ENCODE data around the gene SNX18. TPM values are rescaled to one million over a fixed set of nuclear protein-coding genes. Genes with fewer than 3 reads are reported as not detected.

The SNX18 gene
- 10 to 100 TPM; 18.9 to 89.4 (median 38.1) TPM for total RNA-seq
- 10 to 100 TPM in 1 of 3 donors, 1 to 10 TPM in 2; 4.0 to 20.6 (median 5.7) TPM for polyA plus RNA-seq
- long read RNA-seq, donor 1, full-length matches to known transcripts, result 15 of 15 reads
- long read RNA-seq, donor 1, partial matches to known transcripts, result 0 of 15 reads
- long read RNA-seq, donor 1, other reads (novel, unspliced or antisense), result 0 of 15 reads
- long read RNA-seq, donor 2, full-length matches to known transcripts, result 7 of 7 reads
- long read RNA-seq, donor 2, partial matches to known transcripts, result 0 of 7 reads
- long read RNA-seq, donor 2, other reads (novel, unspliced or antisense), result 0 of 7 reads
- long read RNA-seq, donor 3, full-length matches to known transcripts, result 15 of 15 reads
- long read RNA-seq, donor 3, partial matches to known transcripts, result 0 of 15 reads
- long read RNA-seq, donor 3, other reads (novel, unspliced or antisense), result 0 of 15 reads
- long read RNA-seq, donor 4, result 0 reads
- long read RNA-seq, donor 5, full-length matches to known transcripts, result 14 of 16 reads
- long read RNA-seq, donor 5, partial matches to known transcripts, result 0 of 16 reads
- long read RNA-seq, donor 5, other reads (novel, unspliced or antisense), result 2 of 16 reads
- long read RNA-seq, donor 6, result 0 reads
- long read RNA-seq, donor 7, full-length matches to known transcripts, result 5 of 5 reads
- long read RNA-seq, donor 7, partial matches to known transcripts, result 0 of 5 reads
- long read RNA-seq, donor 7, other reads (novel, unspliced or antisense), result 0 of 5 reads
- long read RNA-seq, donor 8, full-length matches to known transcripts, result 8 of 8 reads
- long read RNA-seq, donor 8, partial matches to known transcripts, result 0 of 8 reads
- long read RNA-seq, donor 8, other reads (novel, unspliced or antisense), result 0 of 8 reads
- long read RNA-seq, donor 9, full-length matches to known transcripts, result 8 of 8 reads
- long read RNA-seq, donor 9, partial matches to known transcripts, result 0 of 8 reads
- long read RNA-seq, donor 9, other reads (novel, unspliced or antisense), result 0 of 8 reads
- long read RNA-seq, donor 10, full-length matches to known transcripts, result 11 of 11 reads
- long read RNA-seq, donor 10, partial matches to known transcripts, result 0 of 11 reads
- long read RNA-seq, donor 10, other reads (novel, unspliced or antisense), result 0 of 11 reads

GRCh38 chr5:54517512-54518145 lies at the start of gene SNX18:
Gene SNX18 (plus strand): TSS chr5:54517759. CDS start chr5:54517953, 194 bp downstream.
- peak within 1 kb of the TSS; percentile 53 to 97 (median 91) for H3K27ac ChIP-seq
- peak; percentile 68 to 81 for TF ChIP-seq POLR2A (IDR thresholded peaks at IDR 0.05)
- TF ChIP-seq CTCF (IDR thresholded peaks at IDR 0.05), result peak; percentile 85 to 99 (median 95)
- intact Hi-C loops (cut with DNase I), result loop anchor here (2.0 to 10.0 kb wide), 4 partner anchors 147 to 350 kb away; no protein-coding TSS in a partner anchor
- H3K4me3 ChIP-seq, result peak within 1 kb of the TSS; percentile 57 to 99 (median 76)
- 0 to 7% (median 1%) methylated on average over 6 to 88 of the region's 88 CpGs for WGBS, 4 donors
- H3K36me3 ChIP-seq (replicated peaks in 1 of 2), result no peaks in the 10 kb centered on the region
- DNase-seq, result peak; percentile 93 to 95 (median 93)
- H3K4me1 ChIP-seq (replicated peaks in 1 of 2), result peaks cover 22 to 43% of the 10 kb centered on the region in 2 donors
- no peaks in the 10 kb centered on the region for H3K27me3 ChIP-seq
- no peaks in the 10 kb centered on the region for H3K9me3 ChIP-seq (replicated peaks in 1 of 3)

- H3K4me1 ChIP-seq (replicated peaks in 1 of 2), result peaks cover 8 to 11% of the 10 kb centered on the region in 2 donors
- no peak for TF ChIP-seq POLR2A (IDR thresholded peaks at IDR 0.05)
- TF ChIP-seq CTCF (IDR thresholded peaks at IDR 0.05), result no peak
- 0 to 10% (median 6%) methylated on average over 2 of the region's 2 CpGs for WGBS, 4 donors
- peak overlapping the region in 4 of 5 donors; percentile 64 to 68 (median 66) for H3K27ac ChIP-seq
- no peaks in the 10 kb centered on the region for H3K27me3 ChIP-seq
- intact Hi-C loops (cut with DNase I), result no loop called here
- no peaks in the 10 kb centered on the region for H3K9me3 ChIP-seq (replicated peaks in 1 of 3)
- H3K4me3 ChIP-seq, result peak overlapping the region in 2 of 4 donors; percentile 21 to 50
- peak in 2 of 7 donors; percentile 4 to 24 for DNase-seq
- H3K36me3 ChIP-seq (replicated peaks in 1 of 2), result no peaks in the 10 kb centered on the region
Observed at GRCh38 chr5:54469622-54470021, 47.9 kb upstream of the SNX18 start.

GRCh38 chr5:54470128-54470527 lies 47.4 kb upstream of the SNX18 start:
- no peaks in the 10 kb centered on the region for H3K9me3 ChIP-seq (replicated peaks in 1 of 3)
- H3K4me3 ChIP-seq, result peak overlapping the region in 2 of 4 donors; percentile 21 to 50
- no peak for TF ChIP-seq CTCF (IDR thresholded peaks at IDR 0.05)
- TF ChIP-seq POLR2A (IDR thresholded peaks at IDR 0.05), result no peak
- DNase-seq, result no peak
- no peaks in the 10 kb centered on the region for H3K36me3 ChIP-seq (replicated peaks in 1 of 2)
- H3K4me1 ChIP-seq (replicated peaks in 1 of 2), result peaks cover 8 to 11% of the 10 kb centered on the region in 2 donors
- 21 to 25% (median 22%) methylated on average over 2 of the region's 2 CpGs for WGBS, 4 donors
- H3K27ac ChIP-seq, result peak overlapping the region in 1 of 5 donors; percentile 66
- intact Hi-C loops (cut with DNase I), result no loop called here
- H3K27me3 ChIP-seq, result no peaks in the 10 kb centered on the region
